Activated CD4-positive, alpha-beta T cell treated with anti-CD3 and anti-CD28 coated beads, Interleukin-2, amount 10 ng/mL, durations not matched to agents 24 days and 14 days (primary cell): ENCODE data around the gene SLC22A3. TPM values are rescaled to one million over a fixed set of nuclear protein-coding genes. Genes with fewer than 3 reads are reported as not detected.
A peak's percentile ranks its signal among the peaks of the same experiment; 100 is the strongest.
"Not testable (repeated sequence)": the region's sequence is repeated elsewhere in the genome, so short reads cannot be mapped to it uniquely, and the experiment has no call there.

ENCODE experiments used
- DNase-seq: peaks from one replicate; pipeline ENCODE4 v3.0.0; 2022
- H3K27ac Mint-ChIP-seq: one replicate; pipeline ENCODE4 v1.8.0; 2022; ENCODE audit warnings: mild to moderate bottlenecking, mixed read lengths
- H3K27me3 Mint-ChIP-seq: one replicate; pipeline ENCODE4 v1.8.0; 2022; ENCODE audit warnings: mixed read lengths
- H3K36me3 Mint-ChIP-seq: one replicate; pipeline ENCODE4 v1.8.0; 2022; ENCODE audit warnings: low read depth, mild to moderate bottlenecking, mixed read lengths
- H3K4me1 Mint-ChIP-seq: one replicate; pipeline ENCODE4 v1.8.0; 2021; ENCODE audit warnings: mixed read lengths
- H3K4me3 Mint-ChIP-seq: one replicate; pipeline ENCODE4 v1.8.0; 2022; ENCODE audit warnings: mild to moderate bottlenecking, moderate library complexity, mixed read lengths
- H3K9me3 Mint-ChIP-seq: one replicate; pipeline ENCODE4 v1.8.0; 2021; ENCODE audit warnings: mixed read lengths
- intact Hi-C: fragments of 100-400 bp; cut with micrococcal nuclease; formaldehyde crosslinking; loops from one replicate; pipeline ENCODE4 v1.15.1; 2023
- total RNA-seq: library from RNA; stranded (reverse); gene quantifications from 2 replicates; pipeline ENCODE4 v1.2.3, GENCODE V29; 2022

The SLC22A3 gene
- total RNA-seq, 1 donor from 2014 or later: not detected

- Mint-ChIP-seq H3K27ac (no peak overlapping the region), H3K4me1 (peaks cover 41% of the 10 kb centered on the region), H3K27me3 (peaks cover 36% of the 10 kb centered on the region), H3K36me3 (peaks cover 12% of the 10 kb centered on the region), H3K4me3 (no peak overlapping the region), H3K9me3 (peaks cover 11% of the 10 kb centered on the region)
- peak; percentile 57 for DNase-seq
- intact Hi-C loops: loop anchor here (5.0 kb wide), 1 partner anchor 487 kb away; no protein-coding TSS in a partner anchor
Observed at GRCh38 chr6:160464744-160465143, 116.6 kb downstream of the SLC22A3 start.

GRCh38 chr6:160467261-160467871 is 119.2 kb downstream of the SLC22A3 start:
- H3K4me3 Mint-ChIP-seq: not testable (repeated sequence)
- Mint-ChIP-seq H3K27me3 (peaks cover 41% of the 10 kb centered on the region), H3K4me1 (peaks cover 34% of the 10 kb centered on the region)

GRCh38 chr6:160469153-160469552 is 121.0 kb downstream of the SLC22A3 start:
- H3K27me3 Mint-ChIP-seq: peaks cover 42% of the 10 kb centered on the region
- H3K36me3 Mint-ChIP-seq: peaks cover 10% of the 10 kb centered on the region
- no peak for DNase-seq
- H3K27ac Mint-ChIP-seq: no peak overlapping the region
- H3K4me1 Mint-ChIP-seq: peaks cover 22% of the 10 kb centered on the region
- no peak overlapping the region for H3K4me3 Mint-ChIP-seq
- peaks cover 13% of the 10 kb centered on the region for H3K9me3 Mint-ChIP-seq
- intact Hi-C loops: no loop called here

More at GRCh38 chr6:160467261-160467871, 119.2 kb downstream of the SLC22A3 start:
- Mint-ChIP-seq H3K36me3 (peaks cover 14% of the 10 kb centered on the region), H3K9me3 (peaks cover 17% of the 10 kb centered on the region)
- intact Hi-C loops, H3K27ac Mint-ChIP-seq, DNase-seq: not testable (repeated sequence)

GRCh38 chr6:160476056-160476455 is 127.9 kb downstream of the SLC22A3 start:
- intact Hi-C loops, DNase-seq, H3K36me3 Mint-ChIP-seq, H3K9me3 Mint-ChIP-seq, H3K27ac Mint-ChIP-seq, H3K4me1 Mint-ChIP-seq: not testable (repeated sequence)
- H3K4me3 Mint-ChIP-seq: peak overlapping the region; percentile 44
- H3K27me3 Mint-ChIP-seq: peaks cover 12% of the 10 kb centered on the region

GRCh38 chr6:160477072-160477471 is 128.9 kb downstream of the SLC22A3 start:
- H3K36me3 Mint-ChIP-seq, DNase-seq, intact Hi-C loops, H3K4me1 Mint-ChIP-seq, H3K4me3 Mint-ChIP-seq, H3K9me3 Mint-ChIP-seq, H3K27ac Mint-ChIP-seq: not testable (repeated sequence)
- peaks cover 10% of the 10 kb centered on the region for H3K27me3 Mint-ChIP-seq

- H3K27me3 Mint-ChIP-seq: peaks cover 10% of the 10 kb centered on the region
- H3K4me1 Mint-ChIP-seq: peaks cover 2% of the 10 kb centered on the region
- no peak overlapping the region for H3K27ac Mint-ChIP-seq
- peaks cover 14% of the 10 kb centered on the region for H3K9me3 Mint-ChIP-seq
- intact Hi-C loops: no loop called here
- no peak for DNase-seq
- peaks cover 14% of the 10 kb centered on the region for H3K36me3 Mint-ChIP-seq
- no peak overlapping the region for H3K4me3 Mint-ChIP-seq
Observed at GRCh38 chr6:160477901-160478300, 129.7 kb downstream of the SLC22A3 start.

- intact Hi-C loops: no loop called here
- H3K9me3 Mint-ChIP-seq: peaks cover 16% of the 10 kb centered on the region
- no peak overlapping the region for H3K4me3 Mint-ChIP-seq
- H3K36me3 Mint-ChIP-seq: peaks cover 19% of the 10 kb centered on the region
- DNase-seq: no peak
- H3K4me1 Mint-ChIP-seq: no peaks in the 10 kb centered on the region
- no peak overlapping the region for H3K27ac Mint-ChIP-seq
- peaks cover 16% of the 10 kb centered on the region for H3K27me3 Mint-ChIP-seq
Observed at GRCh38 chr6:160487116-160487515, 138.9 kb downstream of the SLC22A3 start.

- no peak for DNase-seq
- intact Hi-C loops: no loop called here
Observed at GRCh38 chr6:160489091-160489490, 140.9 kb downstream of the SLC22A3 start.

GRCh38 chr6:160494576-160494975 is 146.4 kb downstream of the SLC22A3 start:
- no peaks in the 10 kb centered on the region for H3K4me1 Mint-ChIP-seq
- intact Hi-C loops: no loop called here
- no peak overlapping the region for H3K4me3 Mint-ChIP-seq
- H3K27me3 Mint-ChIP-seq: peaks cover 25% of the 10 kb centered on the region
- H3K9me3 Mint-ChIP-seq: peaks cover 11% of the 10 kb centered on the region
- no peak for DNase-seq
- no peak overlapping the region for H3K27ac Mint-ChIP-seq
- H3K36me3 Mint-ChIP-seq: peaks cover 5% of the 10 kb centered on the region

More at GRCh38 chr6:160489091-160489490, 140.9 kb downstream of the SLC22A3 start:
- no peak overlapping the region for H3K27ac Mint-ChIP-seq
- H3K9me3 Mint-ChIP-seq: peaks cover 14% of the 10 kb centered on the region
- H3K27me3 Mint-ChIP-seq: peaks cover 18% of the 10 kb centered on the region
- H3K36me3 Mint-ChIP-seq: peaks cover 10% of the 10 kb centered on the region
- H3K4me1 Mint-ChIP-seq: no peaks in the 10 kb centered on the region
- no peak overlapping the region for H3K4me3 Mint-ChIP-seq

- Mint-ChIP-seq H3K4me1 (peaks cover 1% of the 10 kb centered on the region), H3K9me3 (peaks cover 12% of the 10 kb centered on the region), H3K27me3 (peaks cover 18% of the 10 kb centered on the region), H3K27ac (peak overlapping the region; percentile 52), H3K4me3 (no peak overlapping the region), H3K36me3 (peaks cover 8% of the 10 kb centered on the region)
- DNase-seq: peak; percentile 58
- intact Hi-C loops: loop anchor here (1.0 kb wide), 1 partner anchor 38 kb away; no protein-coding TSS in a partner anchor
Observed at GRCh38 chr6:160500639-160501038, 152.5 kb downstream of the SLC22A3 start.

Other genes with a start within 250 kb of the SLC22A3 start
- gene SLC22A1, start 226.6 kb upstream of the SLC22A3 start, total RNA-seq: 2.2 and 3.1 TPM in 2 replicates
- not detected in 2 replicates for gene SLC22A2, start 89.6 kb upstream of the SLC22A3 start, total RNA-seq